GF-D8 (cell line): ENCODE measurements around the gene BTBD6.

Experiments used
- DNase-seq: peaks from one replicate; lab custom pipeline; 2025; lab: John Stamatoyannopoulos, UW

Gene BTBD6

GRCh38 chr14:105229099-105229655, 19.2 kb upstream of the BTBD6 start:
- no peak for DNase-seq

- no peak for DNase-seq
Measured at GRCh38 chr14:105240811-105241576, 7.3 kb upstream of the BTBD6 start.

- DNase-seq: no peak
Measured at GRCh38 chr14:105241641-105242040, 6.7 kb upstream of the BTBD6 start.

GRCh38 chr14:105244334-105244733, 4.0 kb upstream of the BTBD6 start:
- DNase-seq: no peak

- DNase-seq: no peak
Measured at GRCh38 chr14:105247026-105247425, 1.3 kb upstream of the BTBD6 start.

GRCh38 chr14:105247715-105248367, 492 bp upstream of the BTBD6 start:
- no peak for DNase-seq

GRCh38 chr14:105249182-105250007, 1.1 kb downstream of the BTBD6 start:
- no peak for DNase-seq

- DNase-seq: no peak
Measured at GRCh38 chr14:105250008-105250366, 1.7 kb downstream of the BTBD6 start.

GRCh38 chr14:105250986-105251385, 2.7 kb downstream of the BTBD6 start:
- DNase-seq: no peak

- no peak for DNase-seq
Measured at GRCh38 chr14:105251920-105252319, 3.6 kb downstream of the BTBD6 start.

- no peak for DNase-seq
Measured at GRCh38 chr14:105252552-105253328, 4.4 kb downstream of the BTBD6 start.

- no peak for DNase-seq
Measured at GRCh38 chr14:105253329-105253682, 5.0 kb downstream of the BTBD6 start.

- DNase-seq: no peak
Measured at GRCh38 chr14:105255021-105255507, 6.7 kb downstream of the BTBD6 start.

GRCh38 chr14:105256292-105256960, 8.1 kb downstream of the BTBD6 start:
- DNase-seq: no peak

- no peak for DNase-seq
Measured at GRCh38 chr14:105257464-105257863, 9.1 kb downstream of the BTBD6 start.

- DNase-seq: no peak
Measured at GRCh38 chr14:105258846-105259245, 10.5 kb downstream of the BTBD6 start.

- DNase-seq: no peak
Measured at GRCh38 chr14:105260959-105261358, 12.6 kb downstream of the BTBD6 start.

- DNase-seq: no peak
Measured at GRCh38 chr14:105261781-105262180, 13.4 kb downstream of the BTBD6 start.

GRCh38 chr14:105267820-105268548, 19.7 kb downstream of the BTBD6 start:
- DNase-seq: no peak

GRCh38 chr14:105268736-105269354, 20.5 kb downstream of the BTBD6 start:
- no peak for DNase-seq
